Measurements from ENCODE around the gene MIF4GD. TPM values are rescaled to one million over a fixed set of nuclear protein-coding genes. Genes with fewer than 3 reads are reported as not detected.
"Not testable (repeated sequence)": the region's sequence is repeated elsewhere in the genome, so short reads cannot be mapped to it uniquely, and the experiment has no call there.

The MIF4GD gene
- total RNA-seq, 1 donor from 2014 or later: 12.8 TPM

DNA sequence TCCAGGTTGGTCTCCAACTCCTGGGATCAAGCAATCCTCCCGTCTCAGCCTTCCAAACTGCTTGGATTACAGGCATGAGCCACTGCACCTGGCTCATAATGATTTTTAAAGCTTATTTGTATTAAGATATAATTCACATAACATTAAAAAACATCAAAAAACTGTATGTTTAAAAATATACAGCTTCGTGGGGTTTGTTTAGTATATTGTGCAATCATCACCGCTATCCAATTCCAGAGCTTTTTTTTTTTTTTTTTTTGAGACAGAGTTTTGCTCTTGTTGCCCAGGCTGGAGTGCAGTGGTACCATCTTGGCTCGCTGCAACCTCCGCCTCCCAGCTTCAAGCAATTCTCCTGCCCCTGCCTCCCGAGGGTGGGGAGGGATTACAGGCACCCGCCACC, 29.2 kb upstream of the MIF4GD start:
- no peaks in the 10 kb centered on the region for H3K9me3 Mint-ChIP-seq (ENCODE audit: unreplicated experiment)
- peaks cover 2% of the 10 kb centered on the region for H3K27me3 Mint-ChIP-seq (ENCODE audit: unreplicated experiment)
- H3K4me3 Mint-ChIP-seq (ENCODE audit: unreplicated experiment): no peak overlapping the region
- no peaks in the 10 kb centered on the region for H3K36me3 Mint-ChIP-seq (ENCODE audit: unreplicated experiment)
- H3K27ac Mint-ChIP-seq (ENCODE audit: unreplicated experiment): no peak overlapping the region
- H3K4me1 Mint-ChIP-seq (ENCODE audit: low read depth, unreplicated experiment): no peaks in the 10 kb centered on the region
- TF ChIP-seq, protein P1, sequence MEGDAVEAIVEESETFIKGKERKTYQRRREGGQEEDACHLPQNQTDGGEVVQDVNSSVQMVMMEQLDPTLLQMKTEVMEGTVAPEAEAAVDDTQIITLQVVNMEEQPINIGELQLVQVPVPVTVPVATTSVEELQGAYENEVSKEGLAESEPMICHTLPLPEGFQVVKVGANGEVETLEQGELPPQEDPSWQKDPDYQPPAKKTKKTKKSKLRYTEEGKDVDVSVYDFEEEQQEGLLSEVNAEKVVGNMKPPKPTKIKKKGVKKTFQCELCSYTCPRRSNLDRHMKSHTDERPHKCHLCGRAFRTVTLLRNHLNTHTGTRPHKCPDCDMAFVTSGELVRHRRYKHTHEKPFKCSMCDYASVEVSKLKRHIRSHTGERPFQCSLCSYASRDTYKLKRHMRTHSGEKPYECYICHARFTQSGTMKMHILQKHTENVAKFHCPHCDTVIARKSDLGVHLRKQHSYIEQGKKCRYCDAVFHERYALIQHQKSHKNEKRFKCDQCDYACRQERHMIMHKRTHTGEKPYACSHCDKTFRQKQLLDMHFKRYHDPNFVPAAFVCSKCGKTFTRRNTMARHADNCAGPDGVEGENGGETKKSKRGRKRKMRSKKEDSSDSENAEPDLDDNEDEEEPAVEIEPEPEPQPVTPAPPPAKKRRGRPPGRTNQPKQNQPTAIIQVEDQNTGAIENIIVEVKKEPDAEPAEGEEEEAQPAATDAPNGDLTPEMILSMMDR (IDR thresholded peaks at IDR 0.05; ENCODE audit: partially characterized antibody, unreplicated experiment): no peak
- DNase-seq: no peak

GRCh38 chr17:75295201-75296158, 24.4 kb upstream of the MIF4GD start:
- H3K4me1 Mint-ChIP-seq (ENCODE audit: low read depth, unreplicated experiment): no peaks in the 10 kb centered on the region
- H3K27ac Mint-ChIP-seq (ENCODE audit: unreplicated experiment): no peak overlapping the region
- H3K27me3 Mint-ChIP-seq (ENCODE audit: unreplicated experiment): no peaks in the 10 kb centered on the region
- H3K4me3 Mint-ChIP-seq (ENCODE audit: unreplicated experiment): no peak overlapping the region
- no peaks in the 10 kb centered on the region for H3K36me3 Mint-ChIP-seq (ENCODE audit: unreplicated experiment)
- no peaks in the 10 kb centered on the region for H3K9me3 Mint-ChIP-seq (ENCODE audit: unreplicated experiment)
- DNase-seq: no peak
- TF ChIP-seq, protein P1 (IDR thresholded peaks at IDR 0.05; ENCODE audit: partially characterized antibody, unreplicated experiment): no peak

DNA sequence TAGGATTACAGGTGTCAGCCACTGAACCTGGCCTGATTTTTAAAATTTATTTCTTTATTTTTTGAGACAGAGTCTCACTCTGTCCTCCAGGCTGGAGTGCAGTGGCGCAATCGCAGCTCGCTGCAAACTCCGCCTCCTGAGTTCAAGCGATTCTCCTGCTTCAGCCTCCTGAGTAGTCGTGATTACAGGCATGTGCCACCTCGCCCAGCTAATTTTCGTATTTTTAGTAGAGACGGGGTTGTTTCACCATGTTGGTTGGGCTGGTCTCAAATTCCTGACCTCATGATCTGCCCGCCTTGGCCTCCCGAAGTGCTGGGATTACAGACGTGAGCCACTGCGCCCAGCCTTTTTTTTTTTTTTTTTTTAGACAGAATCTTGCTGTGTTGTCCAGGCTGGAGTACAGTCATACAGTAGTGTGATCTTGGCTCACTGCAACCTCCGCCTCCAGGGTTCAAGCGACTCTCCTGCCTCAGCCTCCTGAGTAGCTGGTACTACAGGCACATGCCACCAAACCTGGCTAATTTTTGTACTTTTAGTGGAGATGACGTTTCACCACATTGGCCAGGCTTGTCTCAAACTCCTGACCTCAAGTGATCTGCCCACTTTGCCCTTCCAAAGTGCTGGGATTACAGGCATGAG, 21.9 kb upstream of the MIF4GD start:
- DNase-seq; H3K27ac Mint-ChIP-seq (ENCODE audit: unreplicated experiment); H3K4me3 Mint-ChIP-seq (ENCODE audit: unreplicated experiment); H3K27me3 Mint-ChIP-seq (ENCODE audit: unreplicated experiment); H3K36me3 Mint-ChIP-seq (ENCODE audit: unreplicated experiment); H3K9me3 Mint-ChIP-seq (ENCODE audit: unreplicated experiment); H3K4me1 Mint-ChIP-seq (ENCODE audit: low read depth, unreplicated experiment): not testable (repeated sequence)

DNA sequence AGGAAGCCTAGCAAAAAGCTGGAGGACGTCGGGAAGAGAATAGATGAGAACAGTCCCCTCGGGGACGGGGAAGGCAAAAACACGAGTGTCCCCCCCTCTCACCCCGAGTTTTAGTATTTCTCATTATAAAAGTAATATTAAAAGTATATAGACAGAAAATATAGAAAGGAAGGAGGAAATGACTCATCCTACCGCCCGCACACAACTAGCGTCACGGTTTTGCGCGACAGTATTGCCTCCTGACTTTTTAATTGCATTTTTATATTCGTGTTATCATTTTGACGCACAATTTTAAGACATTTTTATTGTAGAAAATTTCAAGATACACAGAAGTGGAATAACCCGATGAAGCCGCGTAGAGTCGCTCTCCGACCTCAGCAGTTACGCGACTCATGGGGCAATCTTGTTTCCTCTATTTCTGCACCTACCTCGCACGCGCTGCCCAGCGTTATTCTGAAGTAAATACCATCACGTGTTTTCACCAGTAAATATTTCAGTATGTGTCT, 18.9 kb upstream of the MIF4GD start:
- TF ChIP-seq, protein P1 (IDR thresholded peaks at IDR 0.05; ENCODE audit: partially characterized antibody, unreplicated experiment): peak; percentile 4
- no peaks in the 10 kb centered on the region for H3K36me3 Mint-ChIP-seq (ENCODE audit: unreplicated experiment)
- peaks cover 1% of the 10 kb centered on the region for H3K9me3 Mint-ChIP-seq (ENCODE audit: unreplicated experiment)
- DNase-seq: no peak
- H3K27ac Mint-ChIP-seq (ENCODE audit: unreplicated experiment): no peak overlapping the region
- peak overlapping the region; percentile 94 for H3K4me3 Mint-ChIP-seq (ENCODE audit: unreplicated experiment)
- peaks cover 2% of the 10 kb centered on the region for H3K4me1 Mint-ChIP-seq (ENCODE audit: low read depth, unreplicated experiment)
- peaks cover 3% of the 10 kb centered on the region for H3K27me3 Mint-ChIP-seq (ENCODE audit: unreplicated experiment)

DNA sequence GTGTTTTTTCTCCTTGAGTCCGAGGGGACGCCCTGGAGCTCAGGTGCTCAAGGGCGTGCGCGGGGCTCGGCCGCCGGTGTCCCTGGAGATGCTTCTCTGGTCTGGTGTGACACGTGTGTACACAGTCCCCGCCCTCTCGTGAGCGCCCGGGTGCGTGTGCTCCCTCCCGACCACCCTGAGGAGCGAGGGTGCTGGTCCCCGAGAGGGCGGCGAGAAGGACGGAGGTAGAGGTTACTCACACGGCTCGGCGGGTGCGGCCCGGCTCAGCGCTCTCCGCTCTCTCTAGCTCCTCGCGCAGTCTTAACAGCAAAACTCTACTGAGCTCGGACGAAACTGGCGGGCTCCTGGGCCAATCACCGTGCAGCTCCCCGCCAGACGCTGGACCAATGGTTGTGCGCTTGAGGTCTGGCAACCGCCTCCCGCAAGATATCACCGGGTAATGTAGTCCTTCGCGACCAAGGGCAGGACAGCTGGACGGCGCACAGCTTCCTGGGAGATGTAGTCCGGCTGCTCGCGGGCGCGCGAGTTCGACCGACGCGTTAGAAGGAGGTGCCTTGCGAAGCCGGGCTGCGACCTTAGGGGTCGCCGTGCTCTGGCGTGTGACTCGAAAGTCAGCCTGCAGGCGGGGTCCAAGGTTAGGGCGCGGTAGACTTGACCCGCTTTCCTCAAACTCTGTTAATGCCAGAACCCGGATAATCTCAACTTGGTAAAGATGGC, 18.2 kb upstream of the MIF4GD start, which contains the start of gene SLC25A19:
TSS of gene SLC25A19 (minus strand) at position 319 of the 717 bp plus-strand sequence. CDS start 2,669 bp downstream, outside the sequence.
- peaks cover 1% of the 10 kb centered on the region for H3K9me3 Mint-ChIP-seq (ENCODE audit: unreplicated experiment)
- H3K4me3 Mint-ChIP-seq (ENCODE audit: unreplicated experiment): peak within 1 kb of the TSS; percentile 94
- peak within 1 kb of the TSS; percentile 14 for H3K27ac Mint-ChIP-seq (ENCODE audit: unreplicated experiment)
- H3K4me1 Mint-ChIP-seq (ENCODE audit: low read depth, unreplicated experiment): peaks cover 2% of the 10 kb centered on the region
- TF ChIP-seq, protein P1 (IDR thresholded peaks at IDR 0.05; ENCODE audit: partially characterized antibody, unreplicated experiment): peak; percentile 47
- H3K27me3 Mint-ChIP-seq (ENCODE audit: unreplicated experiment): peaks cover 3% of the 10 kb centered on the region
- peak; percentile 96 for DNase-seq
- no peaks in the 10 kb centered on the region for H3K36me3 Mint-ChIP-seq (ENCODE audit: unreplicated experiment)

All from glutamatergic neuron (in vitro differentiated cells).